ENCODE measurements around the gene BCL2.

The BCL2 gene

GRCh38 chr18:63158676-63159291 is 160.8 kb downstream of the BCL2 start:
- H3K36me3 Mint-ChIP-seq (ENCODE audit: low read depth) = peaks cover 21% of the 10 kb centered on the region
- H3K4me1 Mint-ChIP-seq (ENCODE audit: low read depth) = peaks cover 96% of the 10 kb centered on the region
- no peaks in the 10 kb centered on the region for H3K27me3 Mint-ChIP-seq (ENCODE audit: low read depth)
- H3K9me3 Mint-ChIP-seq = no peaks in the 10 kb centered on the region
- peak overlapping the region; percentile 95 for H3K27ac Mint-ChIP-seq
- DNase-seq (ENCODE audit: low spot score) = peak; percentile 66
- peak overlapping the region; percentile 73 for H3K4me3 Mint-ChIP-seq

GRCh38 chr18:63158012-63158631 is 161.4 kb downstream of the BCL2 start:
- no peaks in the 10 kb centered on the region for H3K27me3 Mint-ChIP-seq (ENCODE audit: low read depth)
- peak overlapping the region; percentile 95 for H3K27ac Mint-ChIP-seq
- peaks cover 19% of the 10 kb centered on the region for H3K36me3 Mint-ChIP-seq (ENCODE audit: low read depth)
- peaks cover 97% of the 10 kb centered on the region for H3K4me1 Mint-ChIP-seq (ENCODE audit: low read depth)
- no peak for DNase-seq (ENCODE audit: low spot score)
- peak overlapping the region; percentile 73 for H3K4me3 Mint-ChIP-seq
- no peaks in the 10 kb centered on the region for H3K9me3 Mint-ChIP-seq

GRCh38 chr18:63157293-63158011 is 162.1 kb downstream of the BCL2 start:
- Mint-ChIP-seq H3K27me3 (ENCODE audit: low read depth) (no peaks in the 10 kb centered on the region), H3K4me1 (ENCODE audit: low read depth) (peaks cover 97% of the 10 kb centered on the region), H3K9me3 (no peaks in the 10 kb centered on the region), H3K36me3 (ENCODE audit: low read depth) (peaks cover 23% of the 10 kb centered on the region), H3K27ac (peak overlapping the region; percentile 95), H3K4me3 (peak overlapping the region; percentile 73)
- DNase-seq (ENCODE audit: low spot score) = no peak

GRCh38 chr18:63155910-63156773 is 163.4 kb downstream of the BCL2 start:
- H3K9me3 Mint-ChIP-seq = no peaks in the 10 kb centered on the region
- peak overlapping the region; percentile 80 for H3K27ac Mint-ChIP-seq
- DNase-seq (ENCODE audit: low spot score) = no peak
- peaks cover 25% of the 10 kb centered on the region for H3K36me3 Mint-ChIP-seq (ENCODE audit: low read depth)
- H3K4me3 Mint-ChIP-seq = peak overlapping the region; percentile 73
- H3K27me3 Mint-ChIP-seq (ENCODE audit: low read depth) = no peaks in the 10 kb centered on the region
- H3K4me1 Mint-ChIP-seq (ENCODE audit: low read depth) = peaks cover 91% of the 10 kb centered on the region

GRCh38 chr18:63155169-63155852 is 164.3 kb downstream of the BCL2 start:
- H3K27me3 Mint-ChIP-seq (ENCODE audit: low read depth) = no peaks in the 10 kb centered on the region
- H3K4me1 Mint-ChIP-seq (ENCODE audit: low read depth) = peaks cover 86% of the 10 kb centered on the region
- H3K27ac Mint-ChIP-seq = peak overlapping the region; percentile 80
- no peaks in the 10 kb centered on the region for H3K9me3 Mint-ChIP-seq
- H3K36me3 Mint-ChIP-seq (ENCODE audit: low read depth) = peaks cover 26% of the 10 kb centered on the region
- peak overlapping the region; percentile 73 for H3K4me3 Mint-ChIP-seq
- peak; percentile 81 for DNase-seq (ENCODE audit: low spot score)

- no peaks in the 10 kb centered on the region for H3K9me3 Mint-ChIP-seq
- H3K27ac Mint-ChIP-seq = peak overlapping the region; percentile 80
- H3K27me3 Mint-ChIP-seq (ENCODE audit: low read depth) = no peaks in the 10 kb centered on the region
- H3K4me3 Mint-ChIP-seq = peak overlapping the region; percentile 73
- no peak for DNase-seq (ENCODE audit: low spot score)
- peaks cover 26% of the 10 kb centered on the region for H3K36me3 Mint-ChIP-seq (ENCODE audit: low read depth)
- H3K4me1 Mint-ChIP-seq (ENCODE audit: low read depth) = peaks cover 78% of the 10 kb centered on the region
Observed at GRCh38 chr18:63154350-63155152, 165.0 kb downstream of the BCL2 start.

GRCh38 chr18:63152791-63153190 is 166.8 kb downstream of the BCL2 start:
- H3K27me3 Mint-ChIP-seq (ENCODE audit: low read depth) = no peaks in the 10 kb centered on the region
- peaks cover 33% of the 10 kb centered on the region for H3K36me3 Mint-ChIP-seq (ENCODE audit: low read depth)
- peak overlapping the region; percentile 46 for H3K27ac Mint-ChIP-seq
- H3K4me3 Mint-ChIP-seq = peak overlapping the region; percentile 35
- no peaks in the 10 kb centered on the region for H3K9me3 Mint-ChIP-seq
- peak; percentile 61 for DNase-seq (ENCODE audit: low spot score)
- H3K4me1 Mint-ChIP-seq (ENCODE audit: low read depth) = peaks cover 62% of the 10 kb centered on the region

- H3K27ac Mint-ChIP-seq = no peak overlapping the region
- H3K9me3 Mint-ChIP-seq = no peaks in the 10 kb centered on the region
- H3K4me1 Mint-ChIP-seq (ENCODE audit: low read depth) = peaks cover 55% of the 10 kb centered on the region
- peaks cover 29% of the 10 kb centered on the region for H3K36me3 Mint-ChIP-seq (ENCODE audit: low read depth)
- H3K27me3 Mint-ChIP-seq (ENCODE audit: low read depth) = no peaks in the 10 kb centered on the region
- DNase-seq (ENCODE audit: low spot score) = no peak
- H3K4me3 Mint-ChIP-seq = peak overlapping the region; percentile 35
Observed at GRCh38 chr18:63152096-63152495, 167.5 kb downstream of the BCL2 start.

GRCh38 chr18:63151539-63151938 is 168.0 kb downstream of the BCL2 start:
- no peaks in the 10 kb centered on the region for H3K9me3 Mint-ChIP-seq
- H3K36me3 Mint-ChIP-seq (ENCODE audit: low read depth) = peaks cover 24% of the 10 kb centered on the region
- no peak overlapping the region for H3K4me3 Mint-ChIP-seq

GRCh38 chr18:63150942-63151421 is 168.6 kb downstream of the BCL2 start:
- peak overlapping the region; percentile 2 for H3K27ac Mint-ChIP-seq
- H3K36me3 Mint-ChIP-seq (ENCODE audit: low read depth) = peaks cover 23% of the 10 kb centered on the region
- H3K9me3 Mint-ChIP-seq = no peaks in the 10 kb centered on the region
- H3K27me3 Mint-ChIP-seq (ENCODE audit: low read depth) = no peaks in the 10 kb centered on the region
- no peak for DNase-seq (ENCODE audit: low spot score)
- no peak overlapping the region for H3K4me3 Mint-ChIP-seq
- H3K4me1 Mint-ChIP-seq (ENCODE audit: low read depth) = peaks cover 46% of the 10 kb centered on the region

More at GRCh38 chr18:63151539-63151938, 168.0 kb downstream of the BCL2 start:
- Mint-ChIP-seq H3K27me3 (ENCODE audit: low read depth) (no peaks in the 10 kb centered on the region), H3K27ac (no peak overlapping the region), H3K4me1 (ENCODE audit: low read depth) (peaks cover 50% of the 10 kb centered on the region)
- no peak for DNase-seq (ENCODE audit: low spot score)

GRCh38 chr18:63150326-63150725 is 169.2 kb downstream of the BCL2 start:
- Mint-ChIP-seq H3K27ac (no peak overlapping the region), H3K27me3 (ENCODE audit: low read depth) (no peaks in the 10 kb centered on the region), H3K9me3 (no peaks in the 10 kb centered on the region), H3K4me1 (ENCODE audit: low read depth) (peaks cover 41% of the 10 kb centered on the region), H3K4me3 (no peak overlapping the region), H3K36me3 (ENCODE audit: low read depth) (peaks cover 25% of the 10 kb centered on the region)
- no peak for DNase-seq (ENCODE audit: low spot score)

- H3K36me3 Mint-ChIP-seq (ENCODE audit: low read depth) = peaks cover 24% of the 10 kb centered on the region
- DNase-seq (ENCODE audit: low spot score) = no peak
- no peak overlapping the region for H3K4me3 Mint-ChIP-seq
- H3K27me3 Mint-ChIP-seq (ENCODE audit: low read depth) = no peaks in the 10 kb centered on the region
- H3K9me3 Mint-ChIP-seq = no peaks in the 10 kb centered on the region
- no peak overlapping the region for H3K27ac Mint-ChIP-seq
- H3K4me1 Mint-ChIP-seq (ENCODE audit: low read depth) = peaks cover 30% of the 10 kb centered on the region
Observed at GRCh38 chr18:63149302-63149587, 170.3 kb downstream of the BCL2 start.

All from T-helper 2 cell treated with Interferon-gamma antibody and Interleukin-4, amounts not matched to agents 5 μg/mL and 100 μg/mL, for 36 hours (primary cell).